Measurements from ENCODE around the gene CAMK2G.
"Not testable (repeated sequence)": the region's sequence is repeated elsewhere in the genome, so short reads cannot be mapped to it uniquely, and the experiment has no call there.

Gene CAMK2G

GRCh38 chr10:73797324-73798025 lies 76.9 kb downstream of the CAMK2G start:
- no peaks in the 10 kb centered on the region for H3K9me3 ChIP-seq (ENCODE audit: control insufficient read depth, insufficient read depth, low read depth, low read length)
- H3K27ac ChIP-seq (ENCODE audit: low read depth, low read length) = no peak overlapping the region
- H3K4me3 ChIP-seq (ENCODE audit: low read depth, low read length) = no peak overlapping the region
- H3K36me3 ChIP-seq (ENCODE audit: control insufficient read depth, insufficient read depth, low read length) = peaks cover 88% of the 10 kb centered on the region
- H3K9ac ChIP-seq (ENCODE audit: low read length) = no peak overlapping the region
- H3K4me1 ChIP-seq (ENCODE audit: control insufficient read depth, insufficient read depth, low read length) = no peaks in the 10 kb centered on the region
- H3K27me3 ChIP-seq (ENCODE audit: control insufficient read depth, insufficient read depth, low read length) = no peaks in the 10 kb centered on the region

DNA sequence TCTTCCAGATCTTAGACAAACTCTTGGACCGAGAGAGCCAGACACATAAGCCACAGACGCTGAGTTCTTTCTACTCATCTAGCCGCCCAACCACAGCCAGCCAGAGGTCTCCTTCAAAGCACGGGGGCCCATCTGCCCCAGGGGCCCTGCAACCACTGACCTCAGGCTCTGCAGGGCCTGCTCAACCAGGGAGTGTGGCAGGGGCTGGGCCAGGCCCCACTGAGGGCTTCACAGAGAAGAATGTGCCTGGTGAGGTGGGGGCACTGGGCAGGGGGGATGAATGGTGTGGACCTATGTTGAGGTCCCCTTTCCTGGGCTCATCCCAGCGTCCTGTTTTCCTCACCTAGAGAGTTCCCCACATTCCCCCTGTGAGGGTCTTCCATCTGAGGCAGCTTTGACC lies 77.6 kb downstream of the CAMK2G start:
- no peaks in the 10 kb centered on the region for H3K27me3 ChIP-seq (ENCODE audit: control insufficient read depth, insufficient read depth, low read length)
- H3K9me3 ChIP-seq (ENCODE audit: control insufficient read depth, insufficient read depth, low read depth, low read length) = no peaks in the 10 kb centered on the region
- no peak overlapping the region for H3K27ac ChIP-seq (ENCODE audit: low read depth, low read length)
- no peaks in the 10 kb centered on the region for H3K4me1 ChIP-seq (ENCODE audit: control insufficient read depth, insufficient read depth, low read length)
- H3K4me3 ChIP-seq (ENCODE audit: low read depth, low read length) = no peak overlapping the region
- H3K9ac ChIP-seq (ENCODE audit: low read length) = no peak overlapping the region
- H3K36me3 ChIP-seq (ENCODE audit: control insufficient read depth, insufficient read depth, low read length) = peaks cover 86% of the 10 kb centered on the region

- not testable (repeated sequence) for H3K9ac ChIP-seq (ENCODE audit: low read length); H3K27me3 ChIP-seq (ENCODE audit: control insufficient read depth, insufficient read depth, low read length); H3K27ac ChIP-seq (ENCODE audit: low read depth, low read length); H3K4me1 ChIP-seq (ENCODE audit: control insufficient read depth, insufficient read depth, low read length); H3K9me3 ChIP-seq (ENCODE audit: control insufficient read depth, insufficient read depth, low read depth, low read length); H3K4me3 ChIP-seq (ENCODE audit: low read depth, low read length)
- peaks cover 86% of the 10 kb centered on the region for H3K36me3 ChIP-seq (ENCODE audit: control insufficient read depth, insufficient read depth, low read length)
Measured at GRCh38 chr10:73796035-73796434, 78.3 kb downstream of the CAMK2G start.

- H3K36me3 ChIP-seq (ENCODE audit: control insufficient read depth, insufficient read depth, low read length) = peaks cover 86% of the 10 kb centered on the region
- not testable (repeated sequence) for H3K9me3 ChIP-seq (ENCODE audit: control insufficient read depth, insufficient read depth, low read depth, low read length); H3K9ac ChIP-seq (ENCODE audit: low read length); H3K4me3 ChIP-seq (ENCODE audit: low read depth, low read length); H3K4me1 ChIP-seq (ENCODE audit: control insufficient read depth, insufficient read depth, low read length); H3K27me3 ChIP-seq (ENCODE audit: control insufficient read depth, insufficient read depth, low read length); H3K27ac ChIP-seq (ENCODE audit: low read depth, low read length)
Measured at GRCh38 chr10:73795491-73795890, 78.9 kb downstream of the CAMK2G start.

DNA sequence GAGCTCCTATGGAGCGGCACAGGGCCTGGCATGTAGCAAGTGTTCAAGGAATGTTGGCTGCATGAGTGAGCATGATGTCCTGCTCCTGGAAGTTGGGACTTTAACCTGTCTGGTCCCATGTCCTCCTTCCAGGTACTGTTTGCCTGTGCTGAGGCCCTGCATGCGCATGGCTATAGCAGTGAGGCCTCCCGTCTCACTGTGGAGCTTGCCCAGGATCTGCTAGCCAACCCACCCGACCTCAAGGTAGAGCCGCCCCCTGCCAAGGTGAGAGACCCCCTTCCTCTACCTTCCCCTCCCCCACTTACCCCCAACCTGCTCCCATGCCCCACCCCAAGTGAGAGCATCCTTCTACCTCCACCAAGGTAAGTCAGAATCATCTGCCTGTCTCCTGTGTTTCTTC lies 80.9 kb downstream of the CAMK2G start:
- no peak overlapping the region for H3K4me3 ChIP-seq (ENCODE audit: low read depth, low read length)
- no peaks in the 10 kb centered on the region for H3K27me3 ChIP-seq (ENCODE audit: control insufficient read depth, insufficient read depth, low read length)
- H3K9me3 ChIP-seq (ENCODE audit: control insufficient read depth, insufficient read depth, low read depth, low read length) = no peaks in the 10 kb centered on the region
- H3K36me3 ChIP-seq (ENCODE audit: control insufficient read depth, insufficient read depth, low read length) = peaks cover 81% of the 10 kb centered on the region
- H3K9ac ChIP-seq (ENCODE audit: low read length) = no peak overlapping the region
- no peaks in the 10 kb centered on the region for H3K4me1 ChIP-seq (ENCODE audit: control insufficient read depth, insufficient read depth, low read length)
- H3K27ac ChIP-seq (ENCODE audit: low read depth, low read length) = no peak overlapping the region

GRCh38 chr10:73791871-73792400 lies 82.4 kb downstream of the CAMK2G start:
- Histone ChIP-seq H3K27me3 (ENCODE audit: control insufficient read depth, insufficient read depth, low read length) (no peaks in the 10 kb centered on the region), H3K9ac (ENCODE audit: low read length) (no peak overlapping the region), H3K4me1 (ENCODE audit: control insufficient read depth, insufficient read depth, low read length) (no peaks in the 10 kb centered on the region), H3K4me3 (ENCODE audit: low read depth, low read length) (no peak overlapping the region), H3K27ac (ENCODE audit: low read depth, low read length) (no peak overlapping the region), H3K36me3 (ENCODE audit: control insufficient read depth, insufficient read depth, low read length) (peaks cover 67% of the 10 kb centered on the region), H3K9me3 (ENCODE audit: control insufficient read depth, insufficient read depth, low read depth, low read length) (no peaks in the 10 kb centered on the region)

GRCh38 chr10:73790886-73791625 lies 83.3 kb downstream of the CAMK2G start:
- peaks cover 60% of the 10 kb centered on the region for H3K36me3 ChIP-seq (ENCODE audit: control insufficient read depth, insufficient read depth, low read length)
- H3K27ac ChIP-seq (ENCODE audit: low read depth, low read length) = no peak overlapping the region
- H3K27me3 ChIP-seq (ENCODE audit: control insufficient read depth, insufficient read depth, low read length) = no peaks in the 10 kb centered on the region
- no peak overlapping the region for H3K9ac ChIP-seq (ENCODE audit: low read length)
- H3K4me3 ChIP-seq (ENCODE audit: low read depth, low read length) = no peak overlapping the region
- H3K4me1 ChIP-seq (ENCODE audit: control insufficient read depth, insufficient read depth, low read length) = peaks cover 3% of the 10 kb centered on the region; the same call in 1 of the 2 replicates
- no peaks in the 10 kb centered on the region for H3K9me3 ChIP-seq (ENCODE audit: control insufficient read depth, insufficient read depth, low read depth, low read length)

DNA sequence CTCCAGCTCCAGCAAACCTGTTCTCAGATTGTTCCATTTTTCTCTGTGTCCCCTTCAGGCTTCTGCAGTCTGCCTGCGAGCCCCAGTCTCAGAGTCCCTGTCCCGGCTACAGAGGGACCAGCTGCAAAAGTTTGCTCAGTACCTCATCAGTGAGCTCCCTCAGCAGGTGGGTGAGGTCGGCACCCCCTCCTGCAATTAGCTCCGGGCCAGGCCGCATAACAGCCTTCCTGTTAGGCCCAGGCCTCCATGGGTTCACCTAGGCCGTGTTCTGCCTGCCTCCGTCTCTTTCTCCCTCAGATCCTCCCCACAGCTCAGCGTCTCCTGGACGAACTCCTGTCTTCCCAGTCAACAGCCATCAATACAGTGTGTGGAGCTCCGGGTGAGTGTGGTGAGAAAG lies 84.7 kb downstream of the CAMK2G start:
- H3K9me3 ChIP-seq (ENCODE audit: control insufficient read depth, insufficient read depth, low read depth, low read length) = no peaks in the 10 kb centered on the region
- no peaks in the 10 kb centered on the region for H3K27me3 ChIP-seq (ENCODE audit: control insufficient read depth, insufficient read depth, low read length)
- H3K4me3 ChIP-seq (ENCODE audit: low read depth, low read length) = no peak overlapping the region
- H3K9ac ChIP-seq (ENCODE audit: low read length) = no peak overlapping the region
- H3K27ac ChIP-seq (ENCODE audit: low read depth, low read length) = no peak overlapping the region
- peaks cover 3% of the 10 kb centered on the region; the same call in 1 of the 2 replicates for H3K4me1 ChIP-seq (ENCODE audit: control insufficient read depth, insufficient read depth, low read length)
- H3K36me3 ChIP-seq (ENCODE audit: control insufficient read depth, insufficient read depth, low read length) = peaks cover 50% of the 10 kb centered on the region

- peaks cover 44% of the 10 kb centered on the region for H3K36me3 ChIP-seq (ENCODE audit: control insufficient read depth, insufficient read depth, low read length)
- no peaks in the 10 kb centered on the region for H3K9me3 ChIP-seq (ENCODE audit: control insufficient read depth, insufficient read depth, low read depth, low read length)
- no peak overlapping the region for H3K27ac ChIP-seq (ENCODE audit: low read depth, low read length)
- H3K4me3 ChIP-seq (ENCODE audit: low read depth, low read length) = no peak overlapping the region
- H3K27me3 ChIP-seq (ENCODE audit: control insufficient read depth, insufficient read depth, low read length) = no peaks in the 10 kb centered on the region
- H3K4me1 ChIP-seq (ENCODE audit: control insufficient read depth, insufficient read depth, low read length) = peaks cover 3% of the 10 kb centered on the region; the same call in 1 of the 2 replicates
- H3K9ac ChIP-seq (ENCODE audit: low read length) = no peak overlapping the region
Measured at GRCh38 chr10:73788864-73789658, 85.3 kb downstream of the CAMK2G start.

- H3K27ac ChIP-seq (ENCODE audit: low read depth, low read length); H3K4me3 ChIP-seq (ENCODE audit: low read depth, low read length): not testable (repeated sequence)
Measured at GRCh38 chr10:73787031-73787800, 87.1 kb downstream of the CAMK2G start.

More at GRCh38 chr10:73787031-73787800, 87.1 kb downstream of the CAMK2G start:
- not testable (repeated sequence) for H3K27me3 ChIP-seq (ENCODE audit: control insufficient read depth, insufficient read depth, low read length); H3K4me1 ChIP-seq (ENCODE audit: control insufficient read depth, insufficient read depth, low read length); H3K9ac ChIP-seq (ENCODE audit: low read length); H3K9me3 ChIP-seq (ENCODE audit: control insufficient read depth, insufficient read depth, low read depth, low read length)
- peaks cover 27% of the 10 kb centered on the region for H3K36me3 ChIP-seq (ENCODE audit: control insufficient read depth, insufficient read depth, low read length)
